DMS53 (cell line): ENCODE measurements around the gene MID1.

ENCODE experiments used
- DNase-seq: peaks from one replicate; lab custom pipeline; 2025; lab: John Stamatoyannopoulos, UW

Gene MID1

GRCh38 chrX:10485326-10485725 lies 135.1 kb downstream of the MID1 start:
- no peak for DNase-seq

- no peak for DNase-seq
Observed at GRCh38 chrX:10484683-10485247, 135.6 kb downstream of the MID1 start.

GRCh38 chrX:10483191-10483831 lies 137.1 kb downstream of the MID1 start:
- no peak for DNase-seq

DNA sequence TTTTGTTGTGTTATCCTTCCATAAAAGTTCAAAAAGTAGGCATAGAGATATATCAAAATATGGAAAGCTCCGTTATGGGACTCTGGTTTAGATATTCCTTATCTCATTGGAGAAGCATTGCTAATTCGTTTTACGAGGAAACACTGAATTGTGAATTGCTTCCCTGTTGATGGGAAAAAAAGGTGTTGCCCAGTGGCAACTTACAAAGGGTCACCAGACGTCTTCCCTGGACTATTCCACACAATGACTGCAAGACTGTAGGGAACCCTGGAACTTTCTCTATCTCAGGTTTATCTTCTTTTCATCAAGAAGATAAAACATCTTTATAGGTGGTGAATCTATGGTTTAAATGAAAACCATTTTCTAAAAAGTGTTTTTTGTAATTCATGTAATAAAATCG lies 137.7 kb downstream of the MID1 start:
- no peak for DNase-seq

DNA sequence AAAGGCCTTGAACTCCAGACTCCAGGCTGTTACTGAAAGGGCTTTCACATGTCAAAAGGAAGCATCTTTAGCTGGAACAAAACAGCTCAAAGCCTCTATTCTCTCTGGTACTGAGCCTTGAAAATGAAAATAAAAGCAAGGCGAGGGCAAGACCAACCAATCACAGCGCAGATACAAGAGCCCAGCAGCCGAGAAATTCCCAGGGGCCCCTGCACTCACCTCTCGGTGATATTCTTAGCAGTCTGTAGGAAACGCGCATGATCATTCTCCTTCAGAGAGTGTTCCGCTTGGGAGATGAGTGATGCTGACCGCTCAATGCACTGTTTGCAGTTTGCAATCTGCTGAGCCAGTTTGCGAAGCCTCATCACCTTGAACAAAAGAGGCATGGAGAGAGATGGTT lies 138.1 kb downstream of the MID1 start:
- DNase-seq: no peak

- DNase-seq: no peak
Observed at GRCh38 chrX:10480861-10481260, 139.5 kb downstream of the MID1 start.

DNA sequence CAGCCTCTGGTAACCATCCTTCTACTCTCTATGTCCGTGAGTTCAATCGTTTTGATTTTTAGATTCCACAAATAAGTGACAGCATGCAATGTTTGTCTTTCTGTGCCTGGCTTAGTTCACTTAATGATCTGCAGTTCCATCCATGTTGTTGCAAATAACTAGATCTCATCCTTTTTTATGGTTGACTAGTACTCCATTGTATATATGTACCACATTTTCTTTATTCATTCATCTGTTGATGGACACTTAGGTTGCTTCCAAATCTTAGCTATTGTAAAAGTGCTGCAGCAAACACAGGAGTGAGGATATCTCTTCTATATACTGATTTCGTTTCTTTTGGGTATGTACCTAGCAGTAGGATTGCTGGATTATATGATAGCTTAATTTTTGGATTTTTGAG lies 140.9 kb downstream of the MID1 start:
- no peak for DNase-seq

GRCh38 chrX:10477525-10477924 lies 142.9 kb downstream of the MID1 start:
- no peak for DNase-seq

DNA sequence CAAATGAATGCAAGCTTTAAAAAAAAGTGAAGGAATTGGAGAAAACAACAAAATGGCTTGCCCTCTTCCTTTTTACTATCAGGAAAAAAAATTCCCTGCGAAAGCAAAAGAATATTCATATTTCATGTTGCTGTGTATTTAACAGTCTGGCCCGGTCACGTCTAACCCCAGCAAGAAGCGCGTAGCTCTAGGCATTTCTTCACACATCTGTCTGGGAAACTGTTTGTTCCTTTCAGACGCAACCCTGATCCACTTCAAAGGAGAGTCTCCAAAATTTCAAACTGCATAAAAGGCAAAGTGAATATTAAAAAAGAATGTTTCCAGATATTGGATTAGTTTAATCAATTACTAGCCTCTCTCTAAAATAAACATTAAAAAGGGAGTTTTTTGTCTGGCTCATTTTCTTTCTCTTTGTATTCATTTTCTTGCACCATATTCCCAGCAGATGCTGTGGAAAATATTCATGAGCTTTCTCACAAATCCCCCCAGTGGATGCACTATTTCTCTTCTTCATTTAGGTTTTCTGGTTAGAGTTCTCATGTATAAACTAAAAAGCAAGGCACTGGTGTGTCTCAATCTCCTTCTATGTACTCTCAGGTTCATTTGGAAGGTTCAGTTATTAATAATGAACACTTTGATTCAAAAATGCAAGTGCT lies 145.3 kb downstream of the MID1 start:
- no peak for DNase-seq

DNA sequence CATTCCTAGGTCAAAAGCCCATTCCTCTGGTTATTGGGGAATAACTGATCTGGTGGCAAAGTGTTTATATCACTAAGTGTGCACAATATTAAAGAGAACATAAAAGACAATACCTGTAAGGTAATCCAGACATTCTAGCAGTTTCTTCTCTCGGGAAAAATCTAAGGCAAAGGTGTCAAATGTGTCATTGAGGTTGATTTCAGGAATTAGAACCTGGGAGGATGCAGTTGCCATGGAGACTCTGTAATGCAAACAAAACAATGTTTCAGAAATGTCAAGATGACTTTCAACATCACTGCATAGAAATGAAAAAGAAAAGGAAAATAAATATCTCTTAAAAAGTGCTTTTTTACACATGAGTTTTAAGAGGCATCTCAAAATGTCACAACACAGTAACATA lies 145.9 kb downstream of the MID1 start:
- peak; percentile 22 for DNase-seq

DNA sequence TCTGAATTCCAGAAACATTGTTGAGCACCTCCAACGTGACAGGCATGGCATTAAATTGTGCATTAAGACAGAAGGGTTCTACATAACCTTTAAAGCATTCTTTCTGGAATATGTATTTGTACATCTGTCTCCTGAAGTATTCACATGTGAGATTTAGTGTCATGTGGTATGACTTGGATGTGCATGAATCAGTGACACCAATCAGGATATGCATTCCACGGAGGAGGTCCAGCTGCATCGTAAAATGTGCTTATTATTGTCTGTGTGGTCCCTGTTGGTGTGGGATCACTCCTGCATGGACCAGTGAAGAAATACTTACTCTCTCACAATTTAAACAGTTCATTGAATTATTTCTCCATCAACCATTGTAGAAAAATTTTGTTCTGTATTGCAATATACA lies 149.0 kb downstream of the MID1 start:
- no peak for DNase-seq

DNA sequence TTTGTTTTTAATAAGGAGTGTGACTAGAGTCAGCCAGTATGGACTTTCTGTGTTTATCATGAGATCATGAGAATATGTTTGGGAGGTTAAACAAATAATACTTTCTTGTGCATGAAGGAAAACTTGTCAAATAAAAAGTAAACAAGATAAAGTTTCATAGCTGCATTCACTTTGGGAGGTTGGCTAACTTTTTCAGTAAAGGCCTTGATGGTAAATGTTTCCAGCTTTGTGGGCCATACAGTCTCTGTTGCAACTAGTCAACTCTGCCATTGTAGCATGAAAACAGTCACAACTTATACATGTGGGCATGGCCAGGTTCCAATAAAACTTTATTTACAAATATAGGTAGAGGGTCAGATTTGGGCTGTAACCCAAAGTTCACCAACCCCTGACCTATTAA lies 150.4 kb downstream of the MID1 start:
- no peak for DNase-seq

DNA sequence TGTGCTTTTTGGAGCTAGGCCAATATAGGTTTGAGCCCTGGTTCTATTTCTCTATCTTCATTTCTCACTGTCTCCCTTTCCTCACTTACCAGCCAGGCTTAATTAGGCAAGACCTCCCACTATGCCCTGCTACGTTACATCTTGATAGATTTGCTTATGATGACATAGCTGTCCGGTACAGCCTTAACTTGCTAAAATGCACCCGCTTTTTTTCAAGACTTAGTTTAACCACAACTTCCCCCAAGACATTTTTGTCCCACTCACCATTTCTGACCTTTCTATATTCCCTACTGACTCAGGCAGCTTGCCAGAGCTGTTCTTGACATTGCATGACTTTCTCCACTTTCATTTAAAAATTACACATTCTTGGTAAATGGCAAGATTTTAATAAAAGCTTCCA lies 152.6 kb downstream of the MID1 start:
- no peak for DNase-seq

- no peak for DNase-seq
Observed at GRCh38 chrX:10465254-10465653, 155.1 kb downstream of the MID1 start.

DNA sequence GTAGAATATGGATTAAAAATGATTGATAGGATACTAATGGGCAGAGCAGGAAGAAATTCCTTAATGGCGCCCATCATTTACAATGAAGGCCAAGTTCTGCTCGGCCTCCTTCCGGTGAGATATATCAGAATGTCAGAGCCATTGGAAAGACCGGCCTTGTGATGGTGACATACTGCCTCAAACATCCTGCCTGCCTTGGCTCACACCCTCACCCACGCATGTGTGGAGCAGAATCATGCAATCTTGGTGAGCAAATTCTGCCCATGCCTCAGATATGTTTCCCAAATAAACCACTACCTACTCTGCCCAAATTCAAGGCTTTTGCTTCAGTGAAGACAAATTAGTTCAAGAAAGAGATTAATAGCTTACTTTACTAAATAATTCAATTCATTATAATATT lies 163.3 kb downstream of the MID1 start:
- DNase-seq: no peak

GRCh38 chrX:10453945-10454344 lies 166.4 kb downstream of the MID1 start:
- no peak for DNase-seq

- DNase-seq: no peak
Observed at GRCh38 chrX:10450959-10451355, 169.4 kb downstream of the MID1 start.

GRCh38 chrX:10450229-10450958 lies 170.0 kb downstream of the MID1 start:
- DNase-seq: no peak

GRCh38 chrX:10447564-10448214 lies 172.7 kb downstream of the MID1 start:
- no peak for DNase-seq

- peak; percentile 0 for DNase-seq
Observed at GRCh38 chrX:10444204-10444603, 176.2 kb downstream of the MID1 start.

DNA sequence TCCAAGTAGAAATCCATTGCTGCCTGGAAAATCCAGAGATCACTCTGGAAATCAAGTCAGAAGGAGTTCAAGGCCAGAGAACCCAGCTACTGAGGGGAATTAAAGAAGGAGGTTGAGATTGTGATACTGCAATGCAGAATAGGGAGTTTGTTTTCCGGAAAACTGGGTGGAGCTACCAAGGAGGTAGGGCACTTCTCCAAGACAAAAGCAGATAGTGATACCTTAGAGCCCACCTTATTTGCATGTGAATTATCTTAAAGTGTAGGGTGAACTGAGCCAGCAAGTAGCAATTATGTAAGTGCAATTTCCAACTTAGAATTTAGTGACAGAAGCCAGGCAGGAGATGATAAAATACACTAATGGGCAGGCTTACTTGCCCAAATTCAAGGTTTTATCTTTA lies 178.9 kb downstream of the MID1 start:
- DNase-seq: no peak

DNA sequence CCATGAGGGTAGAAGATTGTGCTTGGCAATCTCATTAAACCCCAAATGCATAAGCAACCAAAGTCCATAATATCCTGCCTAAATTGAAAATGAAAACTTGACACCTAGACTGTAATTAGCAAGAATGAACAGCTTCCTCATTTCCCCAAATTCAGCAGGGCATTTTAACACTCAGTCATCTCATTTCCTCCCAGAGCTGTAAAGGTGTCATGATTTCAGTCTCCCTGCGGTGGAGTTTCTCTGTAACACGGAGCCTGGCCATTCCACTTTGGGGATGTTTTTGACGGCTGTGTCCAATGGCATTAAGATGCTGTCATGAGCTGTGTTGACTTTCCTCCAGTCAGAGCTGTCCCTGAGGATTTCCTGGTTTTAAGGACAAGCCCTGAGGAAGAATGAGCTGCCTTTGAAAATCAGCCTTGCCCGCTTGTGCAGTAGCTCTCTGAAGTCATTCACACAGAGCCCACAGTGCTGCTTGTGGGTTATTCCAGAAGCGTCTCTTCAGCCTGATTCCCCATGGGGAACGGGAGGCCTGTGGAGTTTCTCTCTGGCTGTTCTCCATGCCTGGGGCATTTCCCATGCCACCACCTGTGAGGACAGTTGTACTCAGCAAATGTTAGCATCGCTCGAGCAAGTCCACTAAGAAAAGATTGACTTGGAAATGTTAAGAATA lies 187.0 kb downstream of the MID1 start:
- no peak for DNase-seq
